Hypothalamus (tissue), 51 donors: ENCODE data around the gene DHX57.
"Not testable (repeated sequence)": the region's sequence is repeated elsewhere in the genome, so short reads cannot be mapped to it uniquely, and the experiment has no call there.

ENCODE experiments used
- DNase-seq, 51 donors: peaks; one replicate each; lab custom pipeline; 2025; lab: John Stamatoyannopoulos, UW

The DHX57 gene

GRCh38 chr2:38797953-38798352 is 77.8 kb downstream of the DHX57 start:
- no peak for DNase-seq

GRCh38 chr2:38797250-38797676 is 78.5 kb downstream of the DHX57 start:
- no peak for DNase-seq

DNA sequence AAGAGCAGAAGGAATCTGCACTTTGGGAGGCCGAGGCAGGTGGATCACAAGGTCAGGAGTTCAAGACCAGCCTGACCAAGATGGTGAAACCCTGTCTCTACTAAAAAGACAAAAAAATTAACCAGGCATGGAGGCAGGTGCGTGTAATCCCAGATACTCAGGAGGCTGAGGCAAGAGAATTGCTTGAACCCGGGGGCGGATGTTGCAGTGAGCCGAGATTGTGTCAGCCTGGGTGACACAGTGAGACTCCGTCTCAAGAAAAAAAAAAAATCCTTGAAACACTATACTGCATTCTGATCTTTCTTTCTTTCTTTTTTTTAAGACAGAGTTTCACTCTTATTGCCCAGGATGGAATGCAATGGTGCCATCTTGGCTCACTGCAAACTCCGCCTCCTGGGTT is 80.7 kb downstream of the DHX57 start:
- not testable (repeated sequence) for DNase-seq

- no peak for DNase-seq
Measured at GRCh38 chr2:38794235-38794946, 81.3 kb downstream of the DHX57 start.

DNA sequence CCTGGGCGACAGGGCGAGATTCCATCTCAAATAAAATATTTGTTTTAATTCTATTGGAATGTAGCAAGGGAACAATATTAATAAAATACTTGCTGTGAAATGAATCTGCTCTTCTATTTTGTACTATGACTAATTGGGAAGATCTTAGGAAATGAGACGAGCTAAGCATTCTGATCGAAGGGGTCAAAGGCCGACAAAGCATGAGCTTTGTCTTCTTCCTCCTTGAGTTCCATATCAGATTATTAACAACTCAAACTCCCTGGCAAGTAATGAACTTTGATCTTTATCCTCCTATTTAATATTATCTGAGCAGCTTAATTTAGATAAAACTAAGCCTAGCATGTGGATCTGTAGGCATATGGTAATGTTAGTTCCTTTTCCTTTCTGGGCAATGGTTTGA is 82.2 kb downstream of the DHX57 start:
- no peak for DNase-seq

GRCh38 chr2:38792751-38793150 is 83.0 kb downstream of the DHX57 start:
- no peak for DNase-seq

DNA sequence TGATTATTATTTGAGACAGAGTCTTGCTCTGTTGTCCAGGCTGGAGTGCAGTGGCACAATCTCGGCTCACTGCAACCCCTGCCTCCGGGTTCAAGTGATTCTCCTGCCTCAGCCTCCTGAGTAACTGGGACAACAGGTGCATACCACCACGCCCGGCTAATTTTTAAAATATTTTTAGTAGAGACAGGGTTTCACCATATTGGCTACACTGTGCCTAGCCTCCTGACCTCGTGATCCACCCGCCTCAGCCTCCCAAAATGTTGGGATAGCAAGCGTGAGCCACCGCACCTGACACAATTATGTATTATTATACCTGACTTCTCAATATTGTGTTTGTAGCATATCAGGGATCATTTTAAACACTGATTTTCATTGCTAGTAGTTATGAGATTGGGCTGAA is 83.4 kb downstream of the DHX57 start:
- not testable (repeated sequence) for DNase-seq

DNA sequence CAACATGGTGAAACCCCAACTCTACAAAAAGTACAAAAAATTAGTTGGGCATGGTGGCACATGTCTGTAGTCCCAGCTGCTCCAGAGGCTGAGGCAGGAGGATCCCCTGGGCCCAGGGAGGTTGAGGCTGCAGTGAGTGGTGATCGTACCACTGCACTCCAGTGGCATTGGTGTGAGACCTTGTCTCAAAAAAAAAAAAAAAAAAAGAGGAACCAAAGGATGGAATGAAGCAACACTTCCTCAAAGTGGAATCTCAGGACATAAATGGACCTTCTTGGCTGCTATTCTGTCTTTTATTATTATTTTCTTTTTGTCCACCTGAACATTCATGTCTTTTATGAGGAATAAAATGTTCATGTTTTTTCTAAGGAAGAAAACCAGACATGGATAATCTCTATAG is 84.0 kb downstream of the DHX57 start:
- DNase-seq: no peak

DNA sequence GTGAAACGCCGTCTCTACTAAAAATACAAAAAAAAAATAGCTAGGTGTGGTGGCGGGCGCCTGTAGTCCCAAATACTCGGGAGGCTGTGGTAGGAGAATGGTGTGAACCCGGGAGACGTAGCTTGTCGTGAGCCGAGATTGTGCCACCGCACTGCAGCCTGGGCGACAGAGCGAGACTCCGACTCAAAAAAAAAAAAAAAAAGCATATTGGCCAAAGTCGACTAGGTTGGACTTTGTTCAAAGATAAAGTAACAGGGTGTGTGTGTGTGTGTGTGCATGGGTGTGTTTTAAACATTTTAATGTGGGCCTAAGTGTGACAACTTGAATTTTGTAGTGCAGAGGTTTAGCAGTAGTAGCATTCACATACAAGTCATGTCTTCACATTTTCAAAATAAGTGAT is 86.0 kb downstream of the DHX57 start:
- DNase-seq: no peak

DNA sequence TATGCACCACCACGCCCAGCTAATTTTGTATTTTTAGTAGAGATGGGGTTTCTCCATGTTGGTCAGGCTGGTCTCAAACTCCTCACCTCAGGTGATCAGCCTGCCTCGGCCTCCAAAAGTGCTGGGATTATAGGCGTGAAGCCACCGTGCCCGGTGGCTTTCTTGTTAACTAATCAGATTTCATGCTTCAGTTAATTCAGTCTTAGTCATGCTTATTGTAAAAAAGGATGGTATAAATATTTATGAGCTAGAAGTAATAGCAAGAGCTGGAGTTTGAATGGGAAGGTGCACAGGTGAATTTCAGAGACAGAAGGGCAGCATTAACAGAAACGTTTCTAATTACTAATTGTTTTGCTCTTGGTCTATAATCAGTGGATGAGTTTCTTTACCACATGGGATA is 87.4 kb downstream of the DHX57 start:
- no peak for DNase-seq

- DNase-seq: no peak
Measured at GRCh38 chr2:38783586-38783985, 92.1 kb downstream of the DHX57 start.

- no peak for DNase-seq
Measured at GRCh38 chr2:38778687-38779082, 97.0 kb downstream of the DHX57 start.

- no peak for DNase-seq
Measured at GRCh38 chr2:38776531-38776930, 99.2 kb downstream of the DHX57 start.

GRCh38 chr2:38775921-38776225 is 99.9 kb downstream of the DHX57 start:
- no peak for DNase-seq

GRCh38 chr2:38775097-38775920 is 100.4 kb downstream of the DHX57 start:
- DNase-seq: no peak

GRCh38 chr2:38771632-38772031 is 104.1 kb downstream of the DHX57 start:
- no peak for DNase-seq

DNA sequence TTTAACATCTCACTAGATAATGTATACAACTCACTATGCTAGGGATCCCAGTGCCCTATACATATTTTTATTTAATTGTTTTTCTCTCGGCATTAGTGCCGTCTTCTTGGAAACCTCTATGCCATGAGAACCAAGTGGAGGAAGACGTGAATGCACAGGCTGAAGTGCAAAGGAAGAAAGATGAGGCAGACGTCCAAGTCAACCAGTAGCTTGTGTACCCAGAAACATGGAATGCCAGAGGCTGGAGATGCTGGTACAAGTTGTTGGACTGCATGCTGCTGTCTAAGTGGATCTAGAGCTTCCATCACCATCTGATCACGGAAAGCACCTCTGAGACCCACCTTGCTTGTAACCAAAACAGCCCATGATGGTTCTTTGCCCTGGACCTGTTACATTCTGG is 110.2 kb downstream of the DHX57 start:
- DNase-seq: no peak

DNA sequence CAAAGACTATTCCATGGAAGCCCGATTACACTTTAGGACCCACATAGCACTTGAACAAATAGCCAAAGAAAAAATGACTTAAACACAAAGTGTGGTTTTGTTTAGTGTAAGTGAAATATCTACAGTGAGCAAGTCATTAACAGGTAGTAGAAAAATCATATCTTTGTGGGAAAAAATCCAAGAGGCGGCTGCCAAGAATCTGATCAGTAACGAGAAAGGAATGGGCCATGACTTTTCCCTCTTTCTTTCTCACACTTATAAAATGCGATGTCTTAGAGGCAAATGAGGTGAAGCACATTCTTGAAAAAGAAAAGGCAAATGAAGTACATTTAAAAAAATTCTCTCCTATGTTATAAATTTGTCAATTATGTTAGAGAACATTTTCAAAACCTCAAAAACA is 110.6 kb downstream of the DHX57 start:
- DNase-seq: no peak

- DNase-seq: no peak
Measured at GRCh38 chr2:38763728-38764127, 112.0 kb downstream of the DHX57 start.

DNA sequence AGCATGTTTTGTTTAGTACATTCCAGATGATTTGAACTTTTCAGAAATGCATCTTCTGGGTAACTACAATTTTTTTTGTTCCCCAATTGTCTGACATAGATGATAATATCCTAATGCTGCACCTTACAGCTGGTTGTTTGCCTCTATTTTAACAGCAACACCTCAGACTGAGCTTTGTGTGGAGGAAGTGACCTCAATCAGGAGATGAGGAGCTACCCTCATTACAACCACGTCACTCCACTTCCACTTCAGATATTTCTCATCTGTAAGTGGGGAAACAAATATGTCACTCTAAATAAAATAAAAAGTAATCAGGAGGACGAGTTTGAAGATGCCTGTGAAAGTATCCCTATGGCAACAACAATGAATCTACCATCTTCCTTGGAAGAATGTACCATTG is 112.5 kb downstream of the DHX57 start:
- DNase-seq: no peak

DNA sequence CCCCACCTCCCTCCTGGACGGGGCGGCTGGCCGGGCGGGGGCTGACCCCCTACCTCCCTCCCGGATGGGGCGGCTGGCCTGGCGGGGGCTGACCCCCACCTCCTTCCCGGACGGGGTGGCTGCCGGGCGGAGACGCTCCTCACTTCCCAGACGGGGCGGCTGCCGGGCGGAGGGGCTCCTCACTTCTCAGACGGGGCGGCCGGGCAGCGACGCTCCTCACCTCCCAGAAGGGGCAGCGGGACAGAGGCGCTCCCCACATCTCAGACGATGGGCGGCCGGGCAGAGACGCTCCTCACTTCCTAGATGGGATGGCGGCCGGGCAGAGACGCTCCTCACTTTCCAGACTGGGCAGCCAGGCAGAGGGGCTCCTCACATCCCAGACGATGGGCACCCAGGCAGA is 119.8 kb downstream of the DHX57 start:
- DNase-seq: not testable (repeated sequence)

DNA sequence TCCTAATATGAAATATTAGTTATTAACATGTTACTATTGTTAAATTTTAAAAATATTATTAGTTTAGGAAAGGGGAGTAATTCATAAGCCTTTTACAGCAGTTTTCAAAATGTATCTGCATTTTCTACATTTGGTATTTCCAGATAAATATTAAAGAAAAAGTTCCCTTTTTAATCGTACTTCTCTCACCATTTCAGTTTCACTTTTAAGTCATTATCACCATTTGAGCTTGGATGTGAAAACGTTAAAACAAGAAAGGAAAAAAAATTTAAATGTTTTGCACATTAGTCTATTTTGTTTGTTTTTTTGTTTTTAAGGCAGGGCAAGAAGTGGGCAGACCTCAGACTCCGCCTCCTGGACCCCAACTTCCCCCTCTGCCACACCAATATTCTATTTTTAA is 121.2 kb downstream of the DHX57 start:
- DNase-seq: no peak
